HCT116 (cell line): ENCODE measurements around the gene TMOD1.

Source experiments
- ATF3 ChIP-seq: IDR thresholded peaks from 2 replicates; pipeline ENCODE4 v1.6.1; 2012
- CTCF ChIP-seq, 3 experiments: fragments of 200-600 bp in 1 of 3; sonication (generic) in 1 of 3; IDR thresholded peaks in 2 of 3; conservative IDR thresholded peaks in 1 of 3; 2 replicates each; pipeline ENCODE4 v1.5.1; 2012 to 2017; ENCODE audit warnings: low read depth in 2 of 3, low read length in 2 of 3, antibody characterized with exemption in 1 of 3, borderline replicate concordance in 1 of 3, control low read depth in 1 of 3, mild to moderate bottlenecking in 1 of 3, mixed read lengths in 1 of 3, mixed run types in 1 of 3, moderate library complexity in 1 of 3; ENCODE audit not compliant: insufficient read depth in 1 of 3
- EGR1 ChIP-seq: IDR thresholded peaks from 2 replicates; pipeline ENCODE4 v1.6.1; 2012; ENCODE audit warnings: low read depth
- EZH2 ChIP-seq: fragments of 200-600 bp; sonication (generic); IDR thresholded peaks from 2 replicates; pipeline ENCODE4 v1.6.1; 2017; ENCODE audit warnings: antibody characterized with exemption, mixed run types
- EZH2phosphoT487 ChIP-seq: fragments of 200-600 bp; IDR thresholded peaks from 2 replicates; pipeline ENCODE4 v1.6.1; 2018; ENCODE audit warnings: antibody characterized with exemption, borderline replicate concordance
- JUND ChIP-seq: IDR thresholded peaks from 2 replicates; pipeline ENCODE4 v1.6.1; 2012
- MAX ChIP-seq: IDR thresholded peaks from 2 replicates; pipeline ENCODE4 v1.6.1; 2012
- POLR2A ChIP-seq: IDR thresholded peaks from 2 replicates; pipeline ENCODE4 v1.7.0; 2011; ENCODE audit warnings: borderline replicate concordance; ENCODE audit not compliant: insufficient read depth, insufficient read length; ENCODE audit errors: extremely low read depth
- POLR2AphosphoS5 ChIP-seq: IDR thresholded peaks from 2 replicates; pipeline ENCODE4 v1.6.1; 2011; ENCODE audit warnings: mild to moderate bottlenecking, low read depth, low read length, moderate library complexity
- REST ChIP-seq: IDR thresholded peaks from 2 replicates; pipeline ENCODE4 v1.6.1; 2012; ENCODE audit warnings: low read depth
- SP1 ChIP-seq: IDR thresholded peaks from 2 replicates; pipeline ENCODE4 v1.6.1; 2012; ENCODE audit warnings: low read depth
- YY1 ChIP-seq: IDR thresholded peaks from 2 replicates; pipeline ENCODE4 v1.6.1; 2011; ENCODE audit warnings: low read length, low read depth, moderate library complexity, mild to moderate bottlenecking; ENCODE audit not compliant: insufficient replicate concordance; ENCODE audit errors: extremely low read depth
- ZNF274 ChIP-seq: fragments of 200-500 bp; sonication (Bioruptor generic); IDR thresholded peaks from 2 replicates; pipeline ENCODE4 v1.6.1; 2014; ENCODE audit warnings: mild to moderate bottlenecking, low read depth, low read length, inconsistent platforms

- TF ChIP-seq CTCF (IDR thresholded peaks at IDR 0.05 in 2 of 3, conservative IDR thresholded peaks at IDR 0.05 in 1 of 3; ENCODE audit: borderline replicate concordance in 1 of 3, insufficient read depth in 1 of 3, low read depth in 2 of 3, low read length in 2 of 3) (no peak), POLR2AphosphoS5 (no peak), EZH2phosphoT487 (no peak), MAX (no peak), POLR2A (no peak), REST (no peak), EZH2 (no peak), SP1 (peak; percentile 59), JUND (peak; percentile 31; the same call in 1 of the 2 replicates), YY1 (no peak), ZNF274 (no peak), ATF3 (no peak), EGR1 (no peak)
Measured at GRCh38 chr9:97518909-97519307, 17.4 kb downstream of the TMOD1 start.
